Activated T-helper 1 cell treated with Interleukin-2 at 50 U/mL for 16 hours (primary cell): ENCODE results near the gene KISS1R.
"Not testable (repeated sequence)": the region's sequence is repeated elsewhere in the genome, so short reads cannot be mapped to it uniquely, and the experiment has no call there.

Experiments used
- DNase-seq: peaks from one replicate; pipeline ENCODE4 v3.0.0-alpha.2; 2020; ENCODE audit warnings: low read depth

Gene KISS1R

DNA sequence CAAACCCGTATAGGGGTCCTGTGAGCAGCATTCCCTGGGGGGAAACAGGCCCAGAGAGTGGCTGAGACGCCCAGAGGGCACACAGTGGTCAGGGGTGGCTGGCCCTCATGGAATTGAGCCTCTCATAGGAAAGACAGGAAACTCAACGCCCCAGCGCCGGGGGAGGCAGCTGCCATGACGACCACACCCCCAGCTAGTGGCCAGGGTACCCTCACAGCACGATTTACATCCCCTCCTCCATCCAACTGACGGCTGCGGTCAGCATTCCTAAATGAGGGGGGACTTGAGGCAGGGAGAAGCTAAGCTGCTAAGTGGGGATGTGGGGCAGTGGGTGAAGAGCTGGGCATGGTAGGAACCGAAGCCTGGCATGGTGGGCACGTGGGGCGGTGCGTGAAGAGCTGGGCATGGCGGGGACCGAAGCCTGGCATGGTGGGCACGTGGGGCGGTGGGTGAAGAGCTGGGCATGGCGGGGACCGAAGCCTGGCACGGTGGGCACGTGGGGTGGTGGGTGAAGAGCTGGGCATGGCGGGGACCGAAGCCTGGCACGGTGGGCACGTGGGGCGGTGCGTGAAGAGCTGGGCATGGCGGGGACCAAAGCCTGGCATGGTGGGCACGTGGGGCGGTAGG is 34.1 kb upstream of the KISS1R start:
- no peak for DNase-seq

- no peak for DNase-seq
Observed at GRCh38 chr19:883661-884211, 33.4 kb upstream of the KISS1R start.

- no peak for DNase-seq
Observed at GRCh38 chr19:884420-885211, 32.5 kb upstream of the KISS1R start.

DNA sequence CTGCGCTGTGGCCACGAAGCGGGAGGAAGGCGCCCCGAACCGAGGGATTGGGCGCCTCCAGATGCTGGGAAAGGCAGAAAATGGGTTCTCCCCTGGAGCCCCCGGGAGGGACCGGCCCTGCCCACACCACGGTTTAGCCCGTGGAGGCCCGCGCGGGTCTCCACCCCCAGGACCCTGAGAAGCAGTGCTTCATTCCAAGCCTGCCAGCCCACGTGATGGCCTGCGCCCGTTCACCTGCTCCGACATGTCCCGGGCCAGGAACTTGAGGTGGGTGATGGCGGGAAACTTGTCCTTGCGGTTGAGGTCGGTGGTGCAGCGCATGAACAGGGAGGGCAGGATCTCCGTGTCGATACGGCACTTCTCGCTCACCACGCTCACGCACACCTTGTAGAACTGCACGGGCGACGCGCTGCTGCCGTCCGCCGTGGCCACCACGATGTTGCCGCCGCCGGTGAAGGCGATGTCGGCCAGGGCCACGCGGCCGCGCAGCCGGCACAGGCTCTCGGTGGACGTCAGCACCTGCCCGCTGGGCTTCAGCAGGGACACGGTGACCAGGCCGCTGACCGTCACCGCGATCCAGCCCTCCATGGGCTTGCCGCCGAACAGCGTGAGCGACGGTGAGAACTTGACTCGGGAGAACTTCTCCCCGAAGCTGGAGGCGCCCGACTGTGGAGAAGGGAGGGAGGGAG is 31.5 kb upstream of the KISS1R start:
- no peak for DNase-seq

- DNase-seq = no peak
Observed at GRCh38 chr19:887072-887471, 30.1 kb upstream of the KISS1R start.

DNA sequence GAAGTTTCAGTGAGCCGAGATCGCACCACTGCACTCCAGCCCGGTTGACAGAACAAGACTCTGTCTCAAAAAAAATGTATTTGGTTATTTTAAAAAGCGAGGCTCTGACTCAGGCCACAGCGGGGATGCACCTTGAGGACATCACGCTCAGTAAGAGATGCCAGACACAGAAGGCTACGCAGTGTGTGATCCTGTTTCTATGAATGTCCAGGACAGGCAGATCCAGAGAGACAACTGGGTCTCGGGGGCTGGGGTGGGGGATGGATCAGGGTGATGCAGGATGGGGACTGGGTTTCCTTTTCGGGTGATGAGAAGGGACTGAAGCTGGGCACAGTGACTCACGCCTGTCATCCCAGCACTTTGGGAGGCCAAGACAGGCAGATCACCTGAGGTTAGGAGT is 29.5 kb upstream of the KISS1R start:
- no peak for DNase-seq

GRCh38 chr19:888581-889385 is 28.4 kb upstream of the KISS1R start:
- peak; percentile 36 for DNase-seq

DNA sequence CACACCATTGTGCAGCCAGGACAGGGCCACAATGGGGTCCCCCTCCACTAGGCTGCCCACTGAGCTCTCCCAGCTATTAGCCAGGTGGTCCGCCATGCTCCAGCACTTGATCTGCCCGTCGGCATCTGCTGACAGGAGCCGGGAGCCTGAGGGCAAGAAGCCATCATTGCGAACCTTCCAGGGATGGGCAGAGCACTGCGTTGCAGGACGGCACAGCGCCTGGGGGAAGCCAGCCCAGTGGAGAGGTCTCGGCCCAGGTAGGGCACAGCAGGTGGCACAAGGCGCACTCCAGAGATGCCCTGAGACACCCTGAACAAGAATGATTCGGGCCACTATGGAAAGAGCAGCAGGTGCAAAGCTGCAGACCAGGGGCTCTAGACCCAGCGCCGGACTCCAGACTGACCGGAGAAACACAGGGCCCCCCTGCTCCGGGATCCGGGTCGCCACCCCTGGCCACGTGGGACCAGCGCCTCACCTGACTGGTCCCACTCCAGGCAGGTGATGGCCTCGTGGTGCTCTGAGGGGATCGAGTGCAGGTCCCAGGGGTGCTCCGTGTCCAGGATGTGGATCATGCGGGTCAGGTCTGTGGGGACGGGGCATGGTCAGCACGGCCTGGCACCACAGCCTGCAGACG is 27.4 kb upstream of the KISS1R start:
- no peak for DNase-seq

DNA sequence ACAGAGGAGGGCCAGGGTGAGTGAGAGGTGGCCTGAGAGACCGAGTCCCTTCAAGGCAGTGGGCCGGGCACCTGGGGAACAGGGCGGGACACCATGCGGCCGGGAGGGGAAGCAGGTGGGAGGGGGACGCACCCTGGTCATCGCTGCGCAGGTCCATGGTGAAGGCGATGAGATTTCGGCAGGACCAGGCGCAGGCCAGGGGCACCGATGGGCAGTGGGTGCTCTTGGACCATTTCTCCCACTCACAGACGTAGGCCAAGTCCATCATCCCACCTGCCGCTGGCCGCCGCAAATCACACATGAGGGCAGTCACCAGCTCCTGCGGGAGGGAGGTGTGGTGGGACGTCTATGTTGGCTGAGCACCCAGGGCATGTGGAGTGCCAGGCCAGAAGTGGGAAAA is 26.3 kb upstream of the KISS1R start:
- DNase-seq = no peak

DNA sequence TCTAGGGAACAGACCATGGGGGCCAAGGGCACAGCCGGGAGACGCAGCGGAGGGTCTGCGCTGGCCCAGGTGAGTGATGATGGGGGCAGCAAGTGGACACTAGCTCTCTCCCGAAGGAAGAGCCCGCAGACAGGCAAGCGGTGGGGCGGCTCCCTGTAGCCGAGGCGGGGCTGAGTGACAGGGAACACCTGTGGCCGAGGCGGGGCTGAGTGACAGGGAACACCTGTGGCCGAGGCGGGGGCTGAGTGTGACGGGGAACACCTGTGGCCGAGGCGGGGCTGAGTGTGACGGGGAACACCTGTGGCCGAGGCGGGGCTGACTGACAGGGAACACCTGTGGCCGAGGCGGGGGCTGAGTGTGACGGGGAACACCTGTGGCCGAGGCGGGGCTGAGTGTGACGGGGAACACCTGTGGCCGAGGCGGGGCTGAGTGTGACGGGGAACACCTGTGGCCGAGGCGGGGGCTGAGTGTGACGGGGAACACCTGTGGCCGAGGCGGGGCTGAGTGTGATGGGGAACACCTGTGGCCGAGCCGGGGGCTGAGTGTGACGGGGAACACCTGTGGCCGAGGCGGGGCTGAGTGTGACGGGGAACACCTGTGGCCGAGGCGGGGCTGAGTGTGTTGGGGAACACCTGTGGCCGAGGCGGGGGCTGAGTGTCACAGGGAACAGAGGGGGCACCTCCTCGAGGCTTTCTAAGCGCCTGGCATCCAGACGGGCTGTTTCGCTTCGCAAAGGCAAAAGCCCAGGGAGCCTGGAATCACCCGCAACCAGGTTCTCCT is 25.5 kb upstream of the KISS1R start:
- not testable (repeated sequence) for DNase-seq

- no peak for DNase-seq
Observed at GRCh38 chr19:892243-892893, 24.8 kb upstream of the KISS1R start.

DNA sequence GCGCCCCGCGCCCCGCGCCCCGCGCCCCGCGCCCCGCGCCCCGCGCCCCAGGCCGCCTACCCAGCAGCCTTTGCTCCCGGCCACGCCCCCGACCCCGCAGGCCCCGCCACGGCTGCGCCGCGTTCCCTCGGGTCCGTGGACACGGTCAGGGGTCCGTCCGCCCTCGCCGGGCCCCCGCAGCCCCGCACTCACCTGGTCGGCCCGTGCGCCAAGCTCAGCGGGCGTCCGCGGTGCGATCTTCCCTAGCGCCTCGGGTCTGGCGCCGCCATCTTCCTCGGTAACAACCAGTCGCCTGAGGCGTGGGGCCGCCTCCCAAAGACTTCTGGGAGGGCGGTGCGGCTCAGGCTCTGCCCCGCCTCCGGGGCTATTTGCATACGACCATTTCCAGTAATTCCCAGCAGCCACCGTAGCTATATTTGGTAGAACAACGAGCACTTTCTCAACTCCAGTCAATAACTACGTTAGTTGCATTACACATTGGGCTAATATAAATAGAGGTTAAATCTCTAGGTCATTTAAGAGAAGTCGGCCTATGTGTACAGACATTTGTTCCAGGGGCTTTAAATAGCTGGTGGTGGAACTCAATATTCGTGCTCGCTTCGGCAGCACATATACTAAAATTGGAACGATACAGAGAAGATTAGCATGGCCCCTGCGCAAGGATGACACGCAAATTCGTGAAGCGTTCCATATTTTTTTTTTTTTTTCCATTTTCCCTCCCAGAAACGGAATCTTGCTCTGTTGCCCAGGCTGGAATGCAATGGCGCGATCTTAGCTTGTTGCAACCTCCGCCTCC is 24.0 kb upstream of the KISS1R start, which contains the start of the genes MED16 and RNU6-9:
TSS of gene MED16 (minus strand) at position 294 of the 796 bp plus-strand sequence. CDS start 2,056 bp downstream, outside the sequence.
TSS of gene RNU6-9 (plus strand) at position 591 of the 796 bp plus-strand sequence.
- peak; percentile 81 for DNase-seq

DNA sequence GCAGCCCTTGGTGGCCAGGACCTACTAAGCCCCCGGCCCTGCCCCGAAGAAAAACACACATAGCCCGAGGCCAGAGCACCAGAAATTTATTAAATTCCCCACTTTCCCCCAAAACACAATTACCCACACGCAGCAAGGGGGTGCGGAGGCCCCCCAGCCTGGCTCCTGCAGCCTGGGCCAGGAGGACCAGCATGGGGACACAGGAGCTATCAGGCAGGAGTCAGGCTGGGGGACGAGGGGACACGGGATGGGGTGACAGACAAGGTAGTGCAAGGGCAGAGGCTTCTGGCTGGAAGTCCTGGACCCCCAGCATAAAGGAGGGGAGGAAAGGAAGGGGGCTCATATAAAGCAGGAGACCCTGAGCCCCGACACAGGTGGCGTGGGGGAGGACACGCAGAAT is 20.7 kb upstream of the KISS1R start:
- DNase-seq = no peak

- no peak for DNase-seq
Observed at GRCh38 chr19:896999-897398, 20.1 kb upstream of the KISS1R start.

DNA sequence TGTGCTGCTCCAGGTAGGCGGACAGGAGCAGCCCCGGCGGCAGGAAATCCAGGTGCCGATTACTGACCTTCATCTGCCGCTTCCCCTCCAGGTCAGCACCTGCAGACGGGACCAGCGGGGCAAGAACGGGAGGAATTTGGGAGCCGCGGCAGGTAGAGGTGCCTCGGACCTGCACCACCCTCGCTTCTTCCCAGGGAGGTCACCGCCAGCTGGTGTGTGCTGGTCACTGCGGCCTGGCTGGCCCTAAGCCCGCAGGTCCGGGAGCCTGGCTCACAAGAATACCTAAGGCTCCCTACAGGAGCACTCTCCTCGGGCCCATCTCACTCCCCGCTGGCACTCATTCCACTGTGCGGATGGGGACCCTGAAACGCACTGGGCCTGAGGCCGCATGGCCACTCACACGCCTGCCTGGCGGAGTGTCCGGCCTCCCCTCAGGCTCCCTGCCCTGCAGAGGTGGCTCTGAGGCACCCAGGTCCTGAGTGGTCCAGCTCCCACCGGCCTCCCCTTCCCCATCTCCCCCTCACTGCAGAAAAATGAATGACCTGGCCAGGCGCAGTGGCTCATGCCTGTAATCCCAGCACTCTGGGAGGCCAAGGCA is 19.6 kb upstream of the KISS1R start:
- no peak for DNase-seq

DNA sequence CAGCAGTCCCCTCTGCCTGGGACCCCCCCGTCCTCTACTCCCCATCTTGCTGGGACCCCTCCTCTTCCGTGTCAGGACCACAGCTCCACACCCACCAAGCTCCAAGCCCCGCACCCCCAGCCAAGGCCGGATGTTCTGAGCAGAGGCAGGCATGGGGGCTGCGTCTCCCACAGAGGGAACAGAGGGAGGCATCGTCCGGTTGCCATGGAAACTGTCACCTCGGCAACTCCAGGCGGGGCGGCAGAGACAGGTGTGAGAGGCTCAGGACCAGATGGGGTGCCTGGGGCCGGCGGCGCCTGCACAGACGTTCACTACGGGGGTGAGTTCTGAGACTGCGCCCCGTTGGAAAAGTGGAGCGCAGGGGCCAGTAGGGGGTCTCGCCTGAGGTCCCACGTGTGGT is 18.5 kb upstream of the KISS1R start:
- no peak for DNase-seq

- no peak for DNase-seq
Observed at GRCh38 chr19:899336-900042, 17.6 kb upstream of the KISS1R start.

- no peak for DNase-seq
Observed at GRCh38 chr19:900043-900301, 17.2 kb upstream of the KISS1R start.
